ENCODE results near the gene RNF223. TPM values are rescaled to one million over a fixed set of nuclear protein-coding genes. Genes with fewer than 3 reads are reported as not detected.

The RNF223 gene
- total and polyA plus RNA-seq, 2 donors (not counting 3 experiments of a cell fraction or from before 2014, with no cell fraction given), result not detected

DNA sequence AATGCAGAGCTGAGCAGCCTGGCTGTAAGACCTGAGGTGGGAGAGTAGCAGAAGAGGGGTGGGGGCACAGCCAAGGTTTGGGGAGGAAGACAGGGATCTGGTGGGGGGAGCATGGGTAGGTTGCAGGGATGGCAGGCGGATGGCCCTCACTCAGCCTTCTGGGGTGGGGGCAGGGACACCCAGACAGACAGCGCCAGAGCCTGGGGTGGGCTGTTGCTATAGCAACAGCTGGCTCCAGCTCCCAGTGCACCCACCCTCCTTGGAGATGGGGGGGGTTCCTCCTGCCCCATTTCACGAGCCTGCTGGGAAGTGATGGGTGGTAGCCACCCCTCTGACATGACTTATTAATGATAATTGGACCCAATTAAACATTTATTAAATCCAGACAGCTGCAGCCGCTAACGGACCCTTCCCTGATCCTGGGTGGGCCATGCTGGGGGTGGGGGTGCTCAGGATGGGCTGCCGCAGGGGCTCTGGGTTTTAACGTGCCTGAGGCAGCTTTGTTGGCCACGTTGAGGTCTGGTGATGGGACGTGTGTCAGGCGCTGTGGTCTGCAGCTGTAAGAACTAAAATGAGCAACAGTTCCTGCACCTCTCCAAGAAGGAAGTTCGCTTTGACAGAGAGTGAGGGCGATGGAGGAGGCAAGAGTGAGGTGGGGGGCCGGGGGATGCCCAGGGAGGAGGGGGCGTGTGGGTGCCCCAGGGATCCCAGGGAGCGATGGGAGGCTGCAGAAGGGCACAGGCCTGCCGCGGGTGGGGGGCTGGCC is 34.8 kb downstream of the RNF223 start:
- H3K9me3 ChIP-seq (replicated peaks; ENCODE audit: control insufficient read depth, insufficient read depth, low read length), result no peaks in the 10 kb centered on the region
- TF ChIP-seq EZH2 (IDR thresholded peaks at IDR 0.05; ENCODE audit: borderline replicate concordance, low read depth, low read length, severe bottlenecking) (no peak), GATA2 (IDR thresholded peaks at IDR 0.05; ENCODE audit: insufficient read depth, insufficient read length, low read depth, low read length) (no peak), FOS (IDR thresholded peaks at IDR 0.05; ENCODE audit: borderline replicate concordance, insufficient read depth, low read length) (no peak), MYC (IDR thresholded peaks at IDR 0.05; ENCODE audit: low read depth, low read length) (no peak), JUN (IDR thresholded peaks at IDR 0.05; ENCODE audit: borderline replicate concordance, insufficient read depth, insufficient read length, low read depth) (no peak), POLR2AphosphoS5 (IDR thresholded peaks at IDR 0.05; ENCODE audit: insufficient read depth, low read depth, low read length) (no peak), POLR2A (IDR thresholded peaks at IDR 0.05; ENCODE audit: low read depth, low read length) (no peak)
- TF ChIP-seq, protein P1, sequence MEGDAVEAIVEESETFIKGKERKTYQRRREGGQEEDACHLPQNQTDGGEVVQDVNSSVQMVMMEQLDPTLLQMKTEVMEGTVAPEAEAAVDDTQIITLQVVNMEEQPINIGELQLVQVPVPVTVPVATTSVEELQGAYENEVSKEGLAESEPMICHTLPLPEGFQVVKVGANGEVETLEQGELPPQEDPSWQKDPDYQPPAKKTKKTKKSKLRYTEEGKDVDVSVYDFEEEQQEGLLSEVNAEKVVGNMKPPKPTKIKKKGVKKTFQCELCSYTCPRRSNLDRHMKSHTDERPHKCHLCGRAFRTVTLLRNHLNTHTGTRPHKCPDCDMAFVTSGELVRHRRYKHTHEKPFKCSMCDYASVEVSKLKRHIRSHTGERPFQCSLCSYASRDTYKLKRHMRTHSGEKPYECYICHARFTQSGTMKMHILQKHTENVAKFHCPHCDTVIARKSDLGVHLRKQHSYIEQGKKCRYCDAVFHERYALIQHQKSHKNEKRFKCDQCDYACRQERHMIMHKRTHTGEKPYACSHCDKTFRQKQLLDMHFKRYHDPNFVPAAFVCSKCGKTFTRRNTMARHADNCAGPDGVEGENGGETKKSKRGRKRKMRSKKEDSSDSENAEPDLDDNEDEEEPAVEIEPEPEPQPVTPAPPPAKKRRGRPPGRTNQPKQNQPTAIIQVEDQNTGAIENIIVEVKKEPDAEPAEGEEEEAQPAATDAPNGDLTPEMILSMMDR (IDR thresholded peaks at IDR 0.05; ENCODE audit: extremely low read depth in 1 of 2, insufficient read depth in 1 of 2, low read depth in 1 of 2, low read length in 2 of 2), result no peak
- TF ChIP-seq, protein P2, sequence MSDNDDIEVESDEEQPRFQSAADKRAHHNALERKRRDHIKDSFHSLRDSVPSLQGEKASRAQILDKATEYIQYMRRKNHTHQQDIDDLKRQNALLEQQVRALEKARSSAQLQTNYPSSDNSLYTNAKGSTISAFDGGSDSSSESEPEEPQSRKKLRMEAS (IDR thresholded peaks at IDR 0.05; ENCODE audit: insufficient read depth, insufficient read length), result no peak
- no peak overlapping the region for H2AFZ ChIP-seq (ENCODE audit: low read depth, low read length)
- FAIRE-seq (no peak), DNase-seq (ENCODE audit: low read depth, low spot score) (no peak)
- intact Hi-C loops (cut with micrococcal nuclease), result no loop called here
- CTCF ChIA-PET, result interaction anchor here (0.6 to 2.1 kb wide), 10 partner anchors 15 to 251 kb away, joined by 3 to 12 read pairs (median 4); partner anchors contain the start of gene AGRN
- H4K20me1 ChIP-seq (replicated peaks; ENCODE audit: control insufficient read depth, extremely low read depth, insufficient read depth, low read length), result no peaks in the 10 kb centered on the region
- POLR2A ChIA-PET, result no interaction called here
- H3K9me1 ChIP-seq (replicated peaks; ENCODE audit: control insufficient read depth, extremely low read depth, insufficient read depth, low read length), result no peaks in the 10 kb centered on the region
- H3K4me2 ChIP-seq (ENCODE audit: insufficient read depth, low read length), result no peak overlapping the region
- BruUV-seq (replicated peaks), result no TSS peak
- H3K4me3 ChIP-seq (replicated peaks in 1 of 3; ENCODE audit: insufficient read depth in 1 of 3, low read depth in 1 of 3, low read length in 3 of 3), result no peak overlapping the region
- no peak overlapping the region for H3K27ac ChIP-seq (ENCODE audit: insufficient read depth, low read depth, low read length)
- dilution Hi-C loops (cut with MboI; ENCODE audit: extremely low pct_ligation_motif_present, low sequenced_read_pairs), result no loop called here
- peaks cover 7% of the 10 kb centered on the region for H3K4me1 ChIP-seq (ENCODE audit: control insufficient read depth, extremely low read depth, insufficient read depth, low read length)
- no peaks in the 10 kb centered on the region for H3K79me2 ChIP-seq (ENCODE audit: control insufficient read depth, insufficient read depth, low read length)
- H3K36me3 ChIP-seq (ENCODE audit: control insufficient read depth in 2 of 2, extremely low read depth in 1 of 2, insufficient read depth in 2 of 2, low read length in 2 of 2), result peaks cover 0 to 10% of the 10 kb centered on the region in 2 experiments
- H3K9ac ChIP-seq (replicated peaks; ENCODE audit: extremely low read depth, insufficient read depth, low read length), result no peak overlapping the region
- no peaks in the 10 kb centered on the region for H3K27me3 ChIP-seq (ENCODE audit: control insufficient read depth in 2 of 2, insufficient read depth in 2 of 2, low read length in 2 of 2)
